Activated CD4-positive, alpha-beta memory T cell treated with anti-CD3 and anti-CD28 coated beads for 36 hours (primary cell): ENCODE measurements around the gene CTNS. TPM values are rescaled to one million over a fixed set of nuclear protein-coding genes. Genes with fewer than 3 reads are reported as not detected.
A peak's percentile ranks its signal among the peaks of the same experiment; 100 is the strongest.

Experiments
- CTCF ChIA-PET: fragments of 350-600 bp; sonication (Branson Sonifier 250); formaldehyde crosslinking; loops from one replicate; lab custom pipeline; 2021; ENCODE audit warnings: antibody characterized with exemption, inconsistent platforms; lab: Charles Lee
- POLR2A ChIA-PET: fragments of 350-600 bp; sonication (Branson Sonifier 250); formaldehyde crosslinking; loops from one replicate; lab custom pipeline; 2021; ENCODE audit warnings: antibody characterized with exemption; lab: Charles Lee
- DNase-seq: peaks from one replicate; pipeline ENCODE4 v3.0.0-alpha.2; 2020
- H3K27ac Mint-ChIP-seq: one replicate; pipeline ENCODE4 v1.8.0; 2021; ENCODE audit warnings: mixed read lengths
- H3K27me3 Mint-ChIP-seq: one replicate; pipeline ENCODE4 v1.8.0; 2021; ENCODE audit warnings: mixed read lengths
- H3K36me3 Mint-ChIP-seq: one replicate; pipeline ENCODE4 v1.8.0; 2021; ENCODE audit warnings: mixed read lengths
- H3K4me1 Mint-ChIP-seq: one replicate; pipeline ENCODE4 v1.8.0; 2021; ENCODE audit warnings: low read depth, mixed read lengths
- H3K4me3 Mint-ChIP-seq: one replicate; pipeline ENCODE4 v1.8.0; 2021; ENCODE audit warnings: mild to moderate bottlenecking, mixed read lengths
- H3K9me3 Mint-ChIP-seq: one replicate; pipeline ENCODE4 v1.8.0; 2021; ENCODE audit warnings: mixed read lengths
- intact Hi-C: fragments of 100-400 bp; cut with micrococcal nuclease; formaldehyde crosslinking; loops from one replicate; pipeline ENCODE4 v1.15.1; 2023
- total RNA-seq, 2 experiments: library from RNA; stranded (reverse); gene quantifications; one replicate each; pipeline ENCODE4 v1.2.3, GENCODE V29; 2021

Gene CTNS
- total RNA-seq, 2 experiments from 2014 or later = 17.7 to 19.8 TPM

DNA sequence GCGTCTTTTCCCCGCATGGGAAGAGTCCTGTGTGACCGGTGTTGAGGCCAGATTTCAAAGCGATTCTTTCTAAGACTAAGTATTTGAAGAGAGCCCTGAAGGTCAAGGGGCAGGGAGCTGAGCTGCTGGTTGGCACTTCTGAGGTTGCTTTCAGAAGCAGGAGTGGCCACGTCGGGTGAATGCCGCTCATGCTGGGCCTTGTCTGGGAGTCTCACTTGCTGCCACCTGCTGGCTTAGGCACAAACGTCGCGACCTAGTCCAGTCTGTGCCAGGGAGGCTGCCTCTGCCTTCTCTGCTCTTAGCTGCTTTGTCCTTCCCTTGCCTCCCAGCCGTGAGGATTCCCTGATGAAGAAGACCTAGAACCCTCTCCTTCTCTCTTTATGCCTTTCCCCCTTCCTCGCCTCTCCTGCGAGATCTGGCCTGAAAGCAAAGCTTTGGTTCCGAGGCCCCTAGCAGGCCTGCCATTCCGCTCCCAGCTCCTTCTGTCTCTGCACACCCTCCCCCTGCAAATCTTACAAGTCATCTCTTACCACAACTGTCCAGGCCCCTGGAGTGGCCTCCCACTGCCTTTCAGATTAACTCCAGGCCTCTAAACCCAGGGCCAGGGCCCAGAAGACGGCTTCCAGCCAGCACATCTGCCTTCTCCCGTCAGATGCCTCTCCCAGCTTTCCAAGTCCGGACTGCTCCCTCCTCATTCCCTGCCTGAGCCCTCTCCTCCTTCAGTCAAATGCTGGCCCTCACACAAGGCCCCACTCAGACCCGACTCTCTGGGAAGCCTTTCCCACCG is 11.4 kb downstream of the CTNS start:
- POLR2A ChIA-PET = interaction anchor here (1.9 kb wide), 1 partner anchor 12 kb away, joined by 6 read pairs; the partner anchor contains the start of genes CTNS and SHPK
- Mint-ChIP-seq H3K9me3 (no peaks in the 10 kb centered on the region), H3K4me3 (no peak overlapping the region), H3K4me1 (peaks cover 8% of the 10 kb centered on the region), H3K27me3 (no peaks in the 10 kb centered on the region), H3K36me3 (peaks cover 23% of the 10 kb centered on the region), H3K27ac (no peak overlapping the region)
- DNase-seq = peak; percentile 71
- intact Hi-C loops = loop anchor here (1.0 kb wide), 1 partner anchor 46 kb away; no protein-coding TSS in a partner anchor
- CTCF ChIA-PET = interaction anchor here (0.7 to 3.3 kb wide), 5 partner anchors 11 to 818 kb away, joined by 3 to 25 read pairs (median 19); partner anchors contain the start of genes CTNS, SHPK and TRPV3

DNA sequence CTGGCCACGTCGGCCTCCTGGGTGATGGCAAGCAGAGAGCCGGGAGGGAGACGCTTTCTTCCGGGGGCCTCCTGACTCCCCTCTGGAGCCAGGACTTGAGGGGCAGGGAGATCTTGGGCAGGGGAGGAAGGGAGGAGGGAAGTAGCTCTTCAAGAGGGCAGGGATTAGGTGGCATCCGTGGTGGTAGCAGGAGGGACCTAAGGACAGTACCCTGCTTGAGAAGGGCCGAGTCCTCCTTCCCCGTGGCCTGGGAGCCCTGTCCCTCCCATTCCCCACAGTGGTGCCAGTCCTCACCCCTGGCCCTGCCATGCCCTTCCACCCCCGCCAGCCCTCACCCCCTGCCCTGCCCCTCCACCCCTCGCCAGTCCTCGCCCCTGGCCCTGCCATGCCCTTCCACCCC is 19.2 kb downstream of the CTNS start:
- H3K36me3 Mint-ChIP-seq = no peaks in the 10 kb centered on the region
- H3K4me1 Mint-ChIP-seq = no peaks in the 10 kb centered on the region
- H3K9me3 Mint-ChIP-seq = no peaks in the 10 kb centered on the region
- intact Hi-C loops = no loop called here
- H3K27me3 Mint-ChIP-seq = no peaks in the 10 kb centered on the region
- CTCF ChIA-PET = no interaction called here
- POLR2A ChIA-PET = no interaction called here
- no peak for DNase-seq
- no peak overlapping the region for H3K27ac Mint-ChIP-seq
- H3K4me3 Mint-ChIP-seq = no peak overlapping the region

DNA sequence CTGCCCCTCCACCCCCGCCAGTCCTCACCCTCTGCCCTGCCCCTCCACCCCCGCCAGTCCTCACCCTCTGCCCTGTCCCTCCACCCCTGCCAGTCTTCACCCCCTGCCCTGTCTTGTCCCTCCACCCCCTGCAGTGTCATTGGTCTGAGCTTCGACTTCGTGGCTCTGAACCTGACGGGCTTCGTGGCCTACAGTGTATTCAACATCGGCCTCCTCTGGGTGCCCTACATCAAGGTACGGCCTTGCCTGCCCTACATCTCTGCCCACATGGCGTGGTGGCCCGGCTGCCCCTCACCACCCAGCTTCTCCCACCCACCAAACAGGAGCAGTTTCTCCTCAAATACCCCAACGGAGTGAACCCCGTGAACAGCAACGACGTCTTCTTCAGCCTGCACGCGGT is 19.8 kb downstream of the CTNS start:
- ChIA-PET POLR2A (no interaction called here), CTCF (no interaction called here)
- Mint-ChIP-seq H3K4me3 (no peak overlapping the region), H3K27ac (no peak overlapping the region), H3K36me3 (no peaks in the 10 kb centered on the region), H3K27me3 (no peaks in the 10 kb centered on the region), H3K9me3 (no peaks in the 10 kb centered on the region), H3K4me1 (no peaks in the 10 kb centered on the region)
- DNase-seq = no peak
- intact Hi-C loops = no loop called here

DNA sequence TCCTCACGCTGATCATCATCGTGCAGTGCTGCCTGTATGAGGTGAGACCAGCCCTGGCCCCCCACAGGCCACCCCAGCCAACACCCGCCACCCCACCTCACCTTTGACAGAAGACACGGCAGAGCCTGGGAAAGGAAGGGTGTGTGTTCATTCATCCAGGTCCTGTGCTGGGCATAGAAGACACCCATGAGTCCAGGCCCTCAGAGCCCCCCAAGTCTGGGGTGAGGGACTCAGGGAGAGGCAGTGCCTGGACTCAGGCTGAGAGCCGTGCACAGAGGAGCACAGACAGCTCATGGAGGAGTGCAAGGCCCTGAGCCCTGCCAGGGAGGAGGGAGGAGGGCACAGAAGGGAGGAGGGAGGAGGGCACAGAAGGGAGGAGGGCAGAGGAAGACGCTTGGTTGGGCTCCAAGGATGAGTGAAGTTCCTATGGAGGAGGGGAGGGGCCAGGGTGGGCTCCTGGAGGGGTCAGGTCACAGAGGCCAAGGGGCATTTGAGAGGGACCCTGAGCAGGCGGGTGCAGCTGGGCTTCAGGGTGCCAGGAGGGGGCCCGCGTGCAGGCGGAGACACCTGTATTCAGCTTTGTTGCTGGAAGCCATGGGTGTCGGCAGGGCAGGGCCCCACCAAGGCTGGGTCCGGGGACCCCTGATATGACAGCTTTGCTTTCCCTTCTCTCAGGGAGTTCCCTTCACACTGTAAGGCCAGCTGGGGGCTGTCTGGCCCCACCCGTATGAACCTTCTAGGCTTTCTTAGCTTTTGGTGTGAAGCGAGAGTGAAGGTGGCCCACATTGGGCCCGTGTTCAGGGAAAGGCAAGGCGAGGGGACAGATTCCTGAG is 20.4 kb downstream of the CTNS start:
- H3K36me3 Mint-ChIP-seq = no peaks in the 10 kb centered on the region
- no peak overlapping the region for H3K27ac Mint-ChIP-seq
- H3K9me3 Mint-ChIP-seq = no peaks in the 10 kb centered on the region
- H3K4me1 Mint-ChIP-seq = no peaks in the 10 kb centered on the region
- H3K27me3 Mint-ChIP-seq = no peaks in the 10 kb centered on the region
- no peak for DNase-seq
- intact Hi-C loops = no loop called here
- ChIA-PET POLR2A (no interaction called here), CTCF (no interaction called here)
- no peak overlapping the region for H3K4me3 Mint-ChIP-seq

DNA sequence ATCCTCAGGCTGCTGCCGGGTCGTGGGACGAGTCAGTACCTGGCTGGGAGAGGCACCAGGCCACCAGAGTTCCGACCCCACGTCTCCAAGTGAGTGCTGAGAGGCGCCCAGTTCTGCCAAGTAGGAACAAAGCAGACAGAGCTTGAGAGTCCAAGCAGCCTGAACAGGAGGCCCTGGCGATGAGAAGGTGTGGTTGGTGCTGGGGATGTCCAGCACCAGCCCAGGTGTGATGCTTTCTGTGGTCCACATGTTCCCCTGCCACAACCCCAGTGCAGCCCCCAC is 21.0 kb downstream of the CTNS start:
- DNase-seq = no peak
- Mint-ChIP-seq H3K36me3 (no peaks in the 10 kb centered on the region), H3K27me3 (no peaks in the 10 kb centered on the region), H3K4me1 (no peaks in the 10 kb centered on the region), H3K27ac (no peak overlapping the region), H3K9me3 (no peaks in the 10 kb centered on the region), H3K4me3 (no peak overlapping the region)
- CTCF ChIA-PET = no interaction called here
- intact Hi-C loops = no loop called here
- POLR2A ChIA-PET = no interaction called here

DNA sequence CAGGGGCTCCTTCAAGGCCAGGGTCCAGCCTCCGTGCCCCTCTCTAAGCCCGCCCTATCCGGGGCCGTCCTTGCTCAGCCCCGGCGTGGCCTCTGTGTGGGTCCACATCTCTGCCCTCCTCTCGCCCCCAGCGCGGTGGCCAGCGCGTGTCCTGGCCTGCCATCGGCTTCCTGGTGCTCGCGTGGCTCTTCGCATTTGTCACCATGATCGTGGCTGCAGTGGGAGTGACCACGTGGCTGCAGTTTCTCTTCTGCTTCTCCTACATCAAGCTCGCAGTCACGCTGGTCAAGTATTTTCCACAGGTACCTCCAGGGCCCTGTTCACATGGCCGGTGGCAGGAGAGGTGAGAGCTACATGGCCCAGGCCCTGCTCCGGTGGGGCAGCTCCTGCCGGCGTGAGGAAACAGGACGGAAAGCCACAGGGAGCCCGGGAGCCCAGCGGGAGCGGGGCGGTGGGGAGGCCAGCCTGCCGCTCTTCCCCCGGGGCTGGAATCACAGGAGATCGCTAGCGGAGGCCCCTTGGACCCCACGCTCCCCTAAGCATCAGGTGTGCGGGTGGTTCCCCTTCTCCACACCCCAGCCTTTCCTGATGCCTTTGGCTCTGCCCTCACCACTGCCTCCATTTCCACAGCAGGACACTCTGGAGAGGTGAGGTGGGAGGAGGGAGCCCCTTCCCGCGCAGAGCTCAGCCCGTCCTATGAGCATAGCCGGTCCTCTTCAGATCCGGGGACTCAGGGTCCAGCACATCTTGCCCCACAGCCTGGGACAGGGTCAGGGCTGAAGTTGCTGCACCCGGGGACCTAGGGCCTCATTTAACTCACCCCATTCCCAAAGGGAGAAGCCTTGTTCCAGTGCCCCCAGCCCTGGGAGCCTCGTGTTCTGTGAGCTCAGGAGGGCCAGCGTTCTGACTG is 21.6 kb downstream of the CTNS start:
- H3K36me3 Mint-ChIP-seq = no peaks in the 10 kb centered on the region
- no peak for DNase-seq
- H3K27ac Mint-ChIP-seq = no peak overlapping the region
- no peak overlapping the region for H3K4me3 Mint-ChIP-seq
- ChIA-PET CTCF (no interaction called here), POLR2A (no interaction called here)
- no peaks in the 10 kb centered on the region for H3K27me3 Mint-ChIP-seq
- intact Hi-C loops = no loop called here
- H3K9me3 Mint-ChIP-seq = no peaks in the 10 kb centered on the region
- no peaks in the 10 kb centered on the region for H3K4me1 Mint-ChIP-seq

DNA sequence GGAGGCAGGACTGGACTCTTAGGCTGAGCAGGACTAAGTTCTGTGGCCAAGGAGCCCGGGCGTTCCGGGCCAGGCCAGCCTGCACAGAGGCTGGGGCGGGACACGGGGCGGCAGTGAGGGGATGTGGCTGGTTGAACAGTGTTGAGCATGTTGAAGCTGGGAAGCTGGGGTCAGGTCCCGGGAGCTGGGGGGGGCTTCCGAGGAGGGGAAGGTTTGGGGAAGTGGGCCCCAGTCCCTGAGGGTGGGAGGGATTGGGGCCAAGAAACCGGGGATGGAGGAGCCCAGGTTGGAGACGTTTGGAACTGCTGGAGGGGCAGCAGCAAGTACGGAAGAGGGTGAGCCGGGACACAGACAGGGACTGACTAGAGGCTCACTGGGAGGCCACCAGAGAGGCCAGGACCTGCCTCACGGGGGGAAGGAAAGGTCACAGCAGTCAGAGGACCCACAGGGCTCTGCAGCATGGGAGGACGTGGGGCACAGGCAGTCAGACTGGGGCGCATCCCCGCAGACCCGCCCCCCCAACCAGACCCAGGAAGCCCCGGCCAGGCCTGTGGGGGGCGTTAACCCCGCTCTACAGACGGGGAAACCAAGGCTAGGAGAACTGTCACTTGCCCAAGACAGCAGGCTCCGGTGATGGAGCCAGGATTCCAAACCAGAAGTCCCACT is 22.4 kb downstream of the CTNS start:
- Mint-ChIP-seq H3K9me3 (no peaks in the 10 kb centered on the region), H3K27me3 (no peaks in the 10 kb centered on the region), H3K27ac (no peak overlapping the region), H3K4me3 (no peak overlapping the region), H3K4me1 (no peaks in the 10 kb centered on the region), H3K36me3 (no peaks in the 10 kb centered on the region)
- ChIA-PET POLR2A (no interaction called here), CTCF (no interaction called here)
- no peak for DNase-seq
- intact Hi-C loops = no loop called here

DNA sequence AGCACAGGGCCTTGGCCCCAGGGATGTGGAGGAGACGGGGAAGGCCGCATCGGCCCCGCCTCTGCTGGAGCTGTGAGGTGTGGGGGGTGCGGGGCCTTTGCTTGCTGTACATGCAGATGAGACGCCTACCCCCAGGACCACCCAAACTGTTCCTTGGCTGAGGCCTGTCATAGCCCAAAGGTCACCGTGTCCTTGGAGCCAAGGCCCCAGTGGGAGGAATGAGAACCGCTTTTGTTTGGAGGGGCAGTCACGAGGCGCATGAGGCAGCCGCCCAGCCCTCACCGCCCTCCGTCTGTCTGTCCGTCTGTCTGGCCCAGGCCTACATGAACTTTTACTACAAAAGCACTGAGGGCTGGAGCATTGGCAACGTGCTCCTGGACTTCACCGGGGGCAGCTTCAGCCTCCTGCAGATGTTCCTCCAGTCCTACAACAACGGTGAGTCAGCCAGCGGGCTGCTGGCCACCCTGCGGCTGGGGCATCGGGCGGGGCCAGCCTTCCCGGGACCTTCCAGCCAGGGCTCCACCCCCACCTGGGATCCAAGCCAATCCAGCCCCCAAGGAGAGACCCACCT is 23.1 kb downstream of the CTNS start:
- no peaks in the 10 kb centered on the region for H3K36me3 Mint-ChIP-seq
- no peaks in the 10 kb centered on the region for H3K4me1 Mint-ChIP-seq
- no peak overlapping the region for H3K4me3 Mint-ChIP-seq
- DNase-seq = no peak
- H3K27me3 Mint-ChIP-seq = no peaks in the 10 kb centered on the region
- ChIA-PET CTCF (no interaction called here), POLR2A (no interaction called here)
- intact Hi-C loops = no loop called here
- no peaks in the 10 kb centered on the region for H3K9me3 Mint-ChIP-seq
- H3K27ac Mint-ChIP-seq = no peak overlapping the region

DNA sequence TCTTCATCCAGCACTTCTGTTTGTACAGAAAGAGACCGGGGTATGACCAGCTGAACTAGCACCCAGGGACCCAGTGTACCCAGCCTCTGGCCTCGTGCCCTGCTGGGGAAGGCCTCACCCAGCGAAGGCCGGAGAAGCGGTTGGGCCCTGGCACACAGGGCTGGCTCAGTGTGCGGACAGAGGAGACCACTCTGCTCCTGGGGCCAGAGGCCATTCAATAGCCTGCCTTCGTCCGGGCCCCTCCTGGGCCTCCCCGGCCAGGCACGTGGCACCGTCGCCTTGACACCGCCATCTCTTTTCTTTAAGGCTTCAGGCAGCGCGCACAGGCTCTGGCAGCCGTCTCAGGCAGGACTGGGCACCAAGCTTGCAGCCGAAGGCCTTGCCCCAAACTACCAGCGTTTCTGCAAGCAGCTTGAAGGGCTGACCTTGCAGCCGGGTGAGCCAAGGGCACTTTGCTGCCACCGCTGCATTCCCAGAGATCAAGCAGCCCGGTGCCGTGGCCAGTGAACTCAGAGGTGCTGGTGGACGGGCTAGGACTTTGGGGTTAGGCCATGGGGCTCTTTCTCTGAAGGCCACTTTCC is 23.8 kb downstream of the CTNS start:
- ChIA-PET CTCF (interaction anchor here (1.4 kb wide), 1 partner anchor 185 kb away, joined by 3 read pairs; the partner anchor contains the start of gene NCBP3), POLR2A (no interaction called here)
- Mint-ChIP-seq H3K27ac (no peak overlapping the region), H3K9me3 (no peaks in the 10 kb centered on the region), H3K27me3 (no peaks in the 10 kb centered on the region), H3K36me3 (no peaks in the 10 kb centered on the region), H3K4me1 (no peaks in the 10 kb centered on the region), H3K4me3 (no peak overlapping the region)
- DNase-seq = no peak
- intact Hi-C loops = no loop called here

DNA sequence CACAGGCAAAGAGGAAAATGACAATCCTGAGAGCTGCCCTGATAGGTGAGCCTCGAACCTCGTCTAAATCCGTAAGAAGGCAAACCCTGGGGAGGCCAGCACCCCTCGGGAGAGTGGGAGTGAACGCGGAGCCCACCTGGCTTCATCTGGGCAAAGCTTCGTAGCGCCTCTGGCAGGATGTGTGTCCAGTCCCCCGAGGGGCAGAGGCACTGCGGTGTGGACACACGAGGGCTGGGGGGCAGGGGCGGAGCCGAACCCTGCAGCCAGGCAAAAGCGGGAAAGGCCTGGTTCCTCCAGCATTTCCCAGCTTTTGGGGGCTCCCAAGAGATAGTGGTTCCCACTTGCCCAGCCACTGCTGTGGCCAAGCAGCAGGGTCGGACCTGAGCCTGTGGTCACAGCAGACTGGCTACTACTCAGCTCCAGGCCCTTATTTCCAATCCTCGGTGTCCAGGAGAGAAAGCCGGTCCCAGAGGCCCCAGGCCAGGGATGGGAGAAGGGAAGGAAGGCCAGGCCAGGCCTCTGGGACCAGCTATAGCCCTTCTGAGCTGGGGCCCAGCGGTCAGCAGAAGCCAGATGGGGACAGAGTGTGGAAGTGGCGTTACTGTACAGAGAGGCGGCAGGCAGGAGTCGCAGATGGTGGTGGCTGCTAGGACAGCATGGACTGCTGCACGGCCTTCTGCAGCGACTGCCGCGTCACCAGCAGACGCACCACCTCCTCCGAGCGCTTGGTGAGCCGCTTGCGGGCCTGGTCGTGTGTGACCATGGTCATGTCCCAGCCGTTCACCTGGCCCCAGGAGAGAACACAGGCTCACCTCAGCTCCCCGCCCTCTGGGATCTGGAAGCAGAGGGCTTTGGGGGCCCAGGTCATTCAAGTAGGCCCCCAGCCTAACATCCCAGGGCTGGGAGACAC is 26.8 kb downstream of the CTNS start:
- POLR2A ChIA-PET = no interaction called here
- H3K27ac Mint-ChIP-seq = no peak overlapping the region

More for the DNA sequence above, 26.8 kb downstream of the CTNS start:
- Mint-ChIP-seq H3K36me3 (no peaks in the 10 kb centered on the region), H3K9me3 (no peaks in the 10 kb centered on the region), H3K27me3 (no peaks in the 10 kb centered on the region), H3K4me1 (peaks cover 5% of the 10 kb centered on the region), H3K4me3 (no peak overlapping the region)
- no peak for DNase-seq
- CTCF ChIA-PET = interaction anchor here (0.9 kb wide), 1 partner anchor 251 kb away, joined by 3 read pairs; no protein-coding TSS in a partner anchor
- intact Hi-C loops = no loop called here
